GM12878 (cell line): ENCODE measurements around the gene DLK1. TPM values are rescaled to one million over a fixed set of nuclear protein-coding genes. Genes with fewer than 3 reads are reported as not detected.

Experiments
- ATAC-seq: fragments of 200-7000 bp; cut with Tn5 transposase; 3 replicates; pipeline ENCODE4 v1.9.1; 2020; ENCODE audit warnings: mild to moderate bottlenecking, moderate library complexity
- BruUV-seq: library from RNA; stranded (reverse); fragments of 400-500 nt; replicated peaks from 2 replicates; lab custom pipeline; 2021; lab: Mats Ljungman, UMichigan
- CTCF ChIA-PET: fragments of 300-600 bp; sonication (Branson Sonifier 250); formaldehyde crosslinking; extraction: SDS; loops from one replicate; lab custom pipeline; 2021; ENCODE audit warnings: inconsistent platforms; lab: Yijun Ruan, JAX
- POLR2A ChIA-PET: fragments of 350-600 bp; formaldehyde crosslinking; extraction: SDS; loops from one replicate; lab custom pipeline; 2021; ENCODE audit warnings: inconsistent platforms; lab: Charles Lee
- RAD21 ChIA-PET: fragments of 300-600 bp; sonication (Branson Sonifier 250); formaldehyde crosslinking; loops from one replicate; lab custom pipeline; 2023; ENCODE audit warnings: antibody characterized with exemption; ENCODE audit not compliant: unreplicated experiment; lab: Charles Lee
- SMC1A ChIA-PET: fragments of 300-600 bp; sonication (Branson Sonifier 250); formaldehyde crosslinking; loops from one replicate; lab custom pipeline; 2023; ENCODE audit not compliant: unreplicated experiment, uncharacterized antibody; lab: Charles Lee
- DNase-seq: peaks from one replicate; pipeline ENCODE4 v3.0.0-alpha.2; 2011; ENCODE audit warnings: low read depth, low spot score
- FAIRE-seq: peaks from 3 replicates; lab custom pipeline; 2011; peaks lifted over from hg19 to GRCh38; lab: Jason Lieb, UNC
- H2AFZ ChIP-seq: 2 replicates; pipeline ENCODE4 v1.6.0; 2011; ENCODE audit warnings: low read depth, low read length, control low read depth; ENCODE audit not compliant: control insufficient read depth
- H3K27ac ChIP-seq: 2 replicates; pipeline ENCODE4 v1.5.1; 2011; ENCODE audit warnings: control low read depth; ENCODE audit not compliant: control insufficient read depth, insufficient read depth
- H3K27me3 ChIP-seq, 2 experiments: replicated peaks in 1 of 2; 2 replicates each; pipeline versions ENCODE4 v1.6.0 to v1.6.1; 2011; ENCODE audit warnings: low read length in 1 of 2; ENCODE audit not compliant: control insufficient read depth in 2 of 2, insufficient read depth in 2 of 2
- H3K36me3 ChIP-seq, 2 experiments: 2 replicates each; pipeline ENCODE4 v1.5.1; 2011; ENCODE audit warnings: low read length in 1 of 2; ENCODE audit not compliant: control insufficient read depth in 2 of 2, insufficient read depth in 2 of 2
- H3K4me1 ChIP-seq: 2 replicates; pipeline ENCODE4 v1.6.1; 2011; ENCODE audit warnings: mild to moderate bottlenecking, low read length, moderate library complexity, mixed read lengths; ENCODE audit not compliant: control insufficient read depth, insufficient read depth
- H3K4me2 ChIP-seq: 2 replicates; pipeline ENCODE4 v1.6.0; 2011; ENCODE audit warnings: control low read depth; ENCODE audit not compliant: control insufficient read depth, insufficient read depth
- H3K4me3 ChIP-seq: fragments of 200-600 bp; sonication (generic); 2 replicates; pipeline ENCODE4 v1.5.1; 2016
- H3K79me2 ChIP-seq: 2 replicates; pipeline ENCODE4 v1.6.0; 2011; ENCODE audit warnings: low read length; ENCODE audit not compliant: control insufficient read depth, insufficient read depth
- H3K9ac ChIP-seq: 2 replicates; pipeline ENCODE4 v1.8.0; 2011; ENCODE audit warnings: low read length, control low read depth, mixed read lengths; ENCODE audit not compliant: control insufficient read depth, insufficient read depth
- H3K9me3 ChIP-seq: replicated peaks from 3 replicates; pipeline ENCODE4 v1.5.1; 2011; ENCODE audit warnings: mild to moderate bottlenecking, low read length; ENCODE audit not compliant: control insufficient read depth, insufficient read depth
- H4K20me1 ChIP-seq: 2 replicates; pipeline ENCODE4 v1.6.0; 2011; ENCODE audit not compliant: control insufficient read depth, insufficient read depth
- BCL3 ChIP-seq: IDR thresholded peaks from 2 replicates; pipeline ENCODE4 v1.6.1; 2011; ENCODE audit warnings: borderline replicate concordance, low read depth, mild to moderate bottlenecking, moderate library complexity, low read length; ENCODE audit not compliant: insufficient read depth, poor library complexity, severe bottlenecking
- BMI1 ChIP-seq: fragments of 450-650 bp; IDR thresholded peaks from 2 replicates; pipeline ENCODE4 v1.6.1; 2016; ENCODE audit warnings: mild to moderate bottlenecking, moderate library complexity, borderline replicate concordance
- CEBPB ChIP-seq, 2 experiments: fragments of 150-350 bp in 1 of 2; IDR thresholded peaks; 2 replicates each; pipeline ENCODE4 v1.6.1; 2012 to 2014; ENCODE audit warnings: low read depth in 2 of 2, low read length in 2 of 2, borderline replicate concordance in 1 of 2, inconsistent platforms in 1 of 2
- HSF1 ChIP-seq: fragments of 150-350 bp; IDR thresholded peaks from 2 replicates; pipeline ENCODE4 v1.6.1; 2014; ENCODE audit warnings: mild to moderate bottlenecking, low read depth, low read length
- IRF3 ChIP-seq: fragments of 450-650 bp; IDR thresholded peaks from 2 replicates; pipeline ENCODE4 v1.6.1; 2014; ENCODE audit warnings: mild to moderate bottlenecking
- POLR2AphosphoS5 ChIP-seq: IDR thresholded peaks from 2 replicates; pipeline ENCODE4 v1.6.1; 2011; ENCODE audit warnings: mild to moderate bottlenecking, low read length, inconsistent platforms
- POU2F2 ChIP-seq: IDR thresholded peaks from 3 replicates; pipeline ENCODE4 v1.6.1; 2011; ENCODE audit warnings: low read depth, mild to moderate bottlenecking, low read length, borderline replicate concordance
- REST ChIP-seq: IDR thresholded peaks from 2 replicates; pipeline ENCODE4 v1.6.1; 2012; ENCODE audit warnings: mild to moderate bottlenecking, low read depth, low read length
- WGBS: methylation state at CpG from one replicate; pipeline ENCODE4 v1.1.6; 2016; ENCODE audit warnings: low lambda C conversion rate; ENCODE audit not compliant: insufficient replicate concordance, insufficient coverage; ENCODE audit errors: missing lambda C conversion rate; 5-methylcytosine and 5-hydroxymethylcytosine counted together
- in situ Hi-C: fragments of 300-500 bp; cut with MboI; formaldehyde crosslinking; loops from 9 replicates; pipeline ENCODE4 v1.14.3; 2018; ENCODE audit warnings: mixed read lengths
- intact Hi-C: fragments of 100-400 bp; cut with micrococcal nuclease; formaldehyde crosslinking; loops from one replicate; pipeline ENCODE4 v1.14.2; 2022; ENCODE audit not compliant: unreplicated experiment
- polyA plus RNA-seq, 11 experiments: library from polyadenylated mRNA; depleted of rRNA in 4 of 11; unstranded in 6 of 11; stranded (reverse) in 5 of 11; fragments of >200 nt; fragmentation: Nextera tagmentation in 4 of 11; fragmentation: Illumina TruSeq in 1 of 11; extraction: Ambion mirVana in 4 of 11; extraction: Trizol in 1 of 11; gene quantifications; 1 replicate in 1 of 11; 2 replicates in 10 of 11; pipeline versions ENCODE4 v1.2.1 to v1.2.3, GENCODE V29; 2011 to 2016; ENCODE audit warnings: inconsistent platforms in 2 of 11, missing spikeins in 2 of 11, low read depth in 1 of 11
- total RNA-seq, 4 experiments: library from RNA; depleted of rRNA in 3 of 4; stranded (reverse); fragments of >200 nt in 3 of 4; fragmentation: Illumina TruSeq in 1 of 4; extraction: Trizol in 1 of 4; gene quantifications; 2 replicates each; pipeline versions ENCODE4 v1.2.1 to v1.2.3, GENCODE V29; 2013 to 2021

Gene DLK1
- total and polyA plus RNA-seq, 10 of the 15 experiments (the other 5 are each of a cell fraction or from before 2014, with no cell fraction given) = 0.87 TPM; not detected in 9

- no peak overlapping the region for H3K9ac ChIP-seq
- no peak overlapping the region for H2AFZ ChIP-seq
- ChIA-PET POLR2A (no interaction called here), CTCF (no interaction called here), SMC1A (no interaction called here), RAD21 (interaction anchor here (0.6 kb wide), 1 partner anchor 214 kb away, joined by 3 read pairs; no protein-coding TSS in a partner anchor)
- in situ Hi-C loops (no loop called here), intact Hi-C loops (no loop called here)
- 81% methylated on average over 6 of the region's 6 CpGs for WGBS
- DNase-seq = no peak
- no peak overlapping the region for H3K4me3 ChIP-seq
- ATAC-seq = no peak
- no peaks in the 10 kb centered on the region for H4K20me1 ChIP-seq
- H3K4me2 ChIP-seq = no peak overlapping the region
- no peaks in the 10 kb centered on the region for H3K27me3 ChIP-seq
- TF ChIP-seq POLR2AphosphoS5 = no peak
- no peak for TF ChIP-seq POU2F2
- no peak for FAIRE-seq
- no TSS peak for BruUV-seq
- H3K79me2 ChIP-seq = no peaks in the 10 kb centered on the region
- no peaks in the 10 kb centered on the region for H3K9me3 ChIP-seq
- no peaks in the 10 kb centered on the region for H3K4me1 ChIP-seq
- H3K36me3 ChIP-seq = no peaks in the 10 kb centered on the region
- no peak overlapping the region for H3K27ac ChIP-seq
Observed at GRCh38 chr14:100684961-100685360, 41.7 kb upstream of the DLK1 start.

GRCh38 chr14:100686858-100687257, 39.8 kb upstream of the DLK1 start:
- H3K4me2 ChIP-seq = no peak overlapping the region
- WGBS = 100% methylated on average over 1 of the region's 4 CpGs
- no peaks in the 10 kb centered on the region for H3K4me1 ChIP-seq
- no peaks in the 10 kb centered on the region for H3K9me3 ChIP-seq
- CTCF ChIA-PET = no interaction called here
- no TSS peak for BruUV-seq
- SMC1A ChIA-PET = no interaction called here
- FAIRE-seq = no peak
- H4K20me1 ChIP-seq = no peaks in the 10 kb centered on the region
- in situ Hi-C loops = no loop called here
- H3K79me2 ChIP-seq = no peaks in the 10 kb centered on the region
- no peaks in the 10 kb centered on the region for H3K27me3 ChIP-seq
- intact Hi-C loops = no loop called here
- no peak for DNase-seq
- no peak overlapping the region for H3K4me3 ChIP-seq
- POLR2A ChIA-PET = no interaction called here
- RAD21 ChIA-PET = no interaction called here
- H3K9ac ChIP-seq = no peak overlapping the region
- no peak overlapping the region for H3K27ac ChIP-seq
- no peak for ATAC-seq
- no peak overlapping the region for H2AFZ ChIP-seq
- H3K36me3 ChIP-seq = no peaks in the 10 kb centered on the region
- no peak for TF ChIP-seq CEBPB (IDR thresholded peaks at IDR 0.05; ENCODE audit: borderline replicate concordance in 1 of 2, low read depth in 2 of 2, low read length in 2 of 2)
- no peak for TF ChIP-seq REST
- no peak for TF ChIP-seq BCL3
- no peak for TF ChIP-seq IRF3
- TF ChIP-seq BMI1 = no peak
- no peak for TF ChIP-seq HSF1
